ENCODE results near the gene TBC1D32. TPM values are rescaled to one million over a fixed set of nuclear protein-coding genes. Genes with fewer than 3 reads are reported as not detected.

TBC1D32 gene
- total RNA-seq, 1 experiment from 2014 or later, result 5.2 TPM

GRCh38 chr6:121334299-121335086 is at the start of gene TBC1D32 (continued):
- TF ChIP-seq IRF1 (CRISPR knock-in tag; IDR thresholded peaks at IDR 0.05) (0 out of 2 replicates have a peak, but pooled peaks have one; percentile 74), ZNF423 (CRISPR knock-in tag; IDR thresholded peaks at IDR 0.05) (no peak), CREM (CRISPR knock-in tag; IDR thresholded peaks at IDR 0.05) (peak; percentile 91), NR1H2 (CRISPR knock-in tag; IDR thresholded peaks at IDR 0.05) (no peak), GABPB1 (CRISPR knock-in tag; IDR thresholded peaks at IDR 0.05) (peak; percentile 45; the same call in 1 of the 2 replicates)

GRCh38 chr6:121383478-121383877 is 49.2 kb upstream of the TBC1D32 start:
- ChIA-PET POLR2A (no interaction called here), CTCF (no interaction called here)
- Mint-ChIP-seq H3K4me3 (no peak overlapping the region), H3K4me1 (no peaks in the 10 kb centered on the region), H3K36me3 (no peaks in the 10 kb centered on the region), H3K9me3 (no peaks in the 10 kb centered on the region), H3K27me3 (ENCODE audit: low read depth) (no peaks in the 10 kb centered on the region), H3K27ac (no peak overlapping the region)
- no peak for DNase-seq (ENCODE audit: low spot score)
- ATAC-seq, result no peak
- no peak for TF ChIP-seq ZNF232 (CRISPR knock-in tag; IDR thresholded peaks at IDR 0.05)
- no peak for TF ChIP-seq CREM (CRISPR knock-in tag; IDR thresholded peaks at IDR 0.05)
- no peak for TF ChIP-seq E2F5 (CRISPR knock-in tag; IDR thresholded peaks at IDR 0.05)
- TF ChIP-seq NFATC4 (CRISPR knock-in tag; IDR thresholded peaks at IDR 0.05), result no peak
- no peak for TF ChIP-seq GRHL2 (CRISPR knock-in tag; IDR thresholded peaks at IDR 0.05; ENCODE audit: insufficient replicate concordance, severe bottlenecking)
- TF ChIP-seq ZNF532 (CRISPR knock-in tag; IDR thresholded peaks at IDR 0.05; ENCODE audit: borderline replicate concordance), result no peak
- no peak for TF ChIP-seq OVOL2 (CRISPR knock-in tag; IDR thresholded peaks at IDR 0.05; ENCODE audit: borderline replicate concordance)
- no peak for TF ChIP-seq ZNF219 (CRISPR knock-in tag; IDR thresholded peaks at IDR 0.05; ENCODE audit: borderline replicate concordance)
- no peak for TF ChIP-seq TCF7 (CRISPR knock-in tag; IDR thresholded peaks at IDR 0.05; ENCODE audit: low read depth)
- TF ChIP-seq ZBTB21 (CRISPR knock-in tag; IDR thresholded peaks at IDR 0.05; ENCODE audit: borderline replicate concordance), result no peak

GRCh38 chr6:121382467-121383121 is 48.3 kb upstream of the TBC1D32 start:
- DNase-seq (ENCODE audit: low spot score) (no peak), ATAC-seq (no peak)
- ChIA-PET CTCF (no interaction called here), POLR2A (no interaction called here)
- H3K4me1 Mint-ChIP-seq, result no peaks in the 10 kb centered on the region
- no peak overlapping the region; the same call in 1 of the 2 replicates for H3K27ac Mint-ChIP-seq
- H3K9me3 Mint-ChIP-seq, result no peaks in the 10 kb centered on the region
- no peak overlapping the region for H3K4me3 Mint-ChIP-seq
- no peaks in the 10 kb centered on the region for H3K36me3 Mint-ChIP-seq
- TF ChIP-seq IRF1 (CRISPR knock-in tag; IDR thresholded peaks at IDR 0.05) (no peak), CREM (CRISPR knock-in tag; IDR thresholded peaks at IDR 0.05) (no peak), ZNF416 (CRISPR knock-in tag; IDR thresholded peaks at IDR 0.05) (no peak), ZNF671 (CRISPR knock-in tag; IDR thresholded peaks at IDR 0.05) (no peak), FOXJ3 (CRISPR knock-in tag; IDR thresholded peaks at IDR 0.05; ENCODE audit: borderline replicate concordance) (no peak), EMX1 (CRISPR knock-in tag; IDR thresholded peaks at IDR 0.05) (no peak), E2F5 (CRISPR knock-in tag; IDR thresholded peaks at IDR 0.05) (no peak), TCF7 (CRISPR knock-in tag; IDR thresholded peaks at IDR 0.05; ENCODE audit: low read depth) (no peak), SP1 (CRISPR knock-in tag; conservative IDR thresholded peaks at IDR 0.05) (no peak), KAT7 (CRISPR knock-in tag; IDR thresholded peaks at IDR 0.05; ENCODE audit: borderline replicate concordance) (no peak), ERG (CRISPR knock-in tag; IDR thresholded peaks at IDR 0.05) (no peak)
- H3K27me3 Mint-ChIP-seq (ENCODE audit: low read depth), result no peaks in the 10 kb centered on the region

Measured in WTC11 (cell line).